T1000 (cell line): ENCODE results near the gene DCDC2C.

Experiments used
- DNase-seq: peaks from one replicate; lab custom pipeline; 2025; ENCODE audit warnings: mixed read lengths; lab: John Stamatoyannopoulos, UW

The DCDC2C gene

DNA sequence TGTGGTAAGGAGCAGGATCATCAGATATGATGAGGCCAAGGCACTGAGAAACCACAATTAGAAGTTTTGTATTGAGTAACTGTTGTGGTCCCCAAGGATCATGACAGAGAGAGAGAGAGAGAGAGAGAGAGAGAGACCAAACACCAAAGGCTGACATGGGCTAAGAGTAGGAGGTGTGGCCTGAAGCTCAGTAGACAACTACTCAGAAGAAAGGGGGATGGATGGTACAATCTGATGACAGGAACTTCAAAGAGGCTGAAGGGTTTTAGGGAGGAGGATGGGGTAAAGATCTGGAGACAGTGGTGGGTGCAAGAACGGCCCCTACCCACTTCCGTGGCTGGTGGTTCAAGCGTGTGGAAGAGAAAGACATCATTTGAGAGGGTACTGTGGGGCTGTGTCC, 135.0 kb downstream of the DCDC2C start:
- DNase-seq = no peak

GRCh38 chr2:3839476-3839875, 136.1 kb downstream of the DCDC2C start:
- DNase-seq = no peak

- DNase-seq = no peak
Observed at GRCh38 chr2:3840611-3841155, 137.3 kb downstream of the DCDC2C start.

DNA sequence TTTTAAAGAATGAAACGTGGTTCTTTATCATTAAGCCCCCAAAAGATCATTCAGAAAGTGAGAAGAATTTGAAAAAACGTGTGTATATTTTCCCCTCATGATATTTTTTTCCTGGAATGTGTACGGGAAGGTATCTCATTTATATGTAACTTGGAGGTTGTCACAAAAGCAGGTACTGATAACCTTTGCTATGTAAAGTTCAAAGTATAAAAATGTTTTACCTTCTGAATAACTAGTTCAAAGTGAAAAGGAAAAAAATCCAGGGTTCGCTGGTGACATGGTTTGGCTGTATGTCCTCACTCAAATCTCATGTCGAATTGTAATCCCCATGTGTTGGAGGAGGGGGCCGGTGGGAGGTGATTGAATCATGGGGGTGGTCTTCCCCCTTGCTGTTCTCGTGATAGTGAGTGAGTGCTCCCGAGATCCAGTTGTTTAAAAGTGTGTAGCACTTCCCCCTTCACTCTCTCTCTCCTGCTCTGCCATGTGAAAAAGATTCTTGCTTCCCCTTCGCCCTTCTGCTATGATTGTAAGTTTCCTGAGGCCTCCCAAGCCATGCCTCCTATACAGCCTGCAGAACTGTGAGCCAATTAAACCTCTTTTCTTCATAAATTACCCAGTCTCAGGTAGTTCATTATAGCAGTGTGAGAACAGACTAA, 144.2 kb downstream of the DCDC2C start:
- DNase-seq = no peak

GRCh38 chr2:3848776-3849175, 145.4 kb downstream of the DCDC2C start:
- DNase-seq = no peak

GRCh38 chr2:3849213-3849612, 145.8 kb downstream of the DCDC2C start:
- DNase-seq = no peak

GRCh38 chr2:3857576-3857975, 154.2 kb downstream of the DCDC2C start:
- DNase-seq = no peak

- no peak for DNase-seq
Observed at GRCh38 chr2:3864943-3865865, 161.8 kb downstream of the DCDC2C start.

- no peak for DNase-seq
Observed at GRCh38 chr2:3867469-3867868, 164.1 kb downstream of the DCDC2C start.

GRCh38 chr2:3868012-3868805, 164.8 kb downstream of the DCDC2C start:
- DNase-seq = no peak

DNA sequence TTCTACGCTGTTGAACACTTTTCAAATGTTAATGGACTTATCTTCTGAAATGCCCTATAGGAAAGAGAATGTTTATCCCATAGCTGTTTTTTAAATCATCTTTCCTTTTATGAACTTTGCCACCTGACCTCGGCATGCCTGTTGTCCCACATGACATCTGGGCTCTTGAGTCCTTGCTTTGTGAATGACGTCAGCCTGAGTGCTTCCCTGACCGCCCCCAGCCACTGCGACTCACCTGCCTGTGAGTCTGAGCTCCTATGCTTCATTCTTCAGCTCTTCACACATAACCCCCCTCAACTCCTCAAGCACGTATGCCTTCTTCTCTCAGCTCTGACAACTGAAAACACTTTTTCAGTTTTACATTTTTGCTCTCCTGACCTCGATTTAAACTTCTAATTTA, 166.8 kb downstream of the DCDC2C start:
- no peak for DNase-seq

DNA sequence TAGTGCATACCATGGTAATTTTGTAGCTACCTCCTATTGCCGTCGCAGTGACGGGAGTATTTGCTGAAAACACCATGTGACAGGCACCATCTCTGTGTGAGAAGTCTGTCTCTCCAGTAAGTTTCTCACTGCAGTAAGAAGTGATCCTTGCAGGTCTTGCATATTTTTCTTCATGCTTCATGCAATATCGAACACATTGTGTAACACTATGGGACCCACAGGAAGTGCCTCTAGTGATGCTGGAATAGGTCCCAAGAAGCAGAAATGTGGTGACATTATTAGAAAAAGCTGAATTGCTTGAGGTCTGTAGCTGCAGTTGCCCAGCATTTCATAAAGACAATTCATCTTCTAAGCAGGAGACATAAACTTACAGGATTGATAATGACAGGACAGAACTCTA, 167.6 kb downstream of the DCDC2C start:
- DNase-seq = no peak

DNA sequence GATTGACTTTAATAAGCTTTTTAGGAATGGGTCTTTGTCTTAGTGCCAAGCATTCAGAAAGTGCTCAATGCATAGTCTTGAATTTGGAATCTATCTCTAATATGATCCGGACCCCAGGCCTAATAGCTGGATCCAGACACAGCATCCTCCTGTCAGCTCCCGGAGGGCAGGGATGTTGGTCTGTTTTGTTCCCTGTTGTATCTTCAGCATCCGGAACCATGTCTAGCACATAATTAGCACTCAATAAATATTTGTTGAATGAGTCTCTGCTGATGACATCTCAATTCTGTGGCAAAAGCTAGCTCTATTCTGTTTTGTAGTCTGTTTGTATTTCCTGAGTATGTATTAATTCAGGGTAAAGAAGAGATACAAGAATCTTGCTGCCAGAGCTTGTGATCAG, 169.1 kb downstream of the DCDC2C start:
- no peak for DNase-seq

DNA sequence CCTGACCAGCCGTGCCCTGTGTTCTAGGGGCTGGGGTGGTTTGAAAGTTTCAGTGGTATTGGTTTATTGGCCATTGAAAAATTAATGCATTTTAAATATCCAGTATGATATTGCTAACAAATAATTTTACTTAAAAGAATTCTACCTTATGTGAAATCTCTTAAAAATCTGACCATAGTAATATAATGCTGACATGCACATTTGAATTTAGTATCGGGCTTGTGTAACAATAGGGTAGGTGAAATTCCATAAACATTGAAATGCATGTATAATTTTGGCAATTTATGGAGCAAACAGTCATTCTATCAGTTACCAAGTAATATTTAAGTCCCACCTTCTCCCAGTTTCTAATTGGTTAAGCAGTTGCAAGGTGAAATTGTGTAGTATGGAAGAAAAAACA, 170.5 kb downstream of the DCDC2C start:
- no peak for DNase-seq

DNA sequence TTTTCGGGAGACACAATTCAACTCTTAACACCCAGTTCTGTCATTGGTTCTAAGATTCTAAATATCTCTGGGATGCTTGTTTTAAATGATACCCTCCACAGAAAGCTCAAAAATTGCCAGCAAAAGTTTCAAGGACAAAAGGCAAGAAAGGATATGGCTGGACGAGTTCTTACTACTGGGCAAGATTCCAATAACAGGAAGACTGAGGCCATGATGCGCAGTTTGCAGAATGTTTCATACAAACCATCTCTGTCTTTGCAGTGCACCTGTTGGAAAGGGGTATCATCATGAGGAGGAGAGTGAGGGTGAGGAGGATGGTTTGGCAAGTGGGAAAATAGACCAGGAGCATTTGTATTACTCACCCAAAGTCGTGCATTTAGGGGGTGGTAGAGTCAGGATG, 172.8 kb downstream of the DCDC2C start:
- DNase-seq = no peak

DNA sequence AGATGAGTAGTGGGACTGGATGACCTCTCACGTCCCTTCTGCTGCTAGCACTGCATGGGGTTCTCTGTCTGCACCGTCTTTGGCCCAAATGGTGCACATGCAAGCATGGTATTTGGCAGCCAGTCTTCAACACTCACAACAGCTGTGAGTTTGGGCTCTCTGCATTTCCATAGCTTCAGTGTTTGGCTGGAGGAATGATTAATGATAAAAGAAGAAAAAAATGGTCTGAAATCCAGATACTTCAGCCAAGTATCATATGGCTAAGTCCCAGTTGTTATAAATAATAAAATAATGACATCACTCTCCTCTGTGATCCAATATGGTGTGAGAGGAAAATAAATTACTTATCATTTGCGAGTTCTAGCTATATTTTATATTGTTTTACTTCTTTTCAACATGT, 173.3 kb downstream of the DCDC2C start:
- no peak for DNase-seq

GRCh38 chr2:3885629-3886628, 182.6 kb downstream of the DCDC2C start:
- DNase-seq = no peak

- no peak for DNase-seq
Observed at GRCh38 chr2:3895021-3895420, 191.6 kb downstream of the DCDC2C start.
